GM19043 (cell line): ENCODE data around the gene FLG2.

Source experiments
- ATAC-seq: cut with Tn5 transposase; IDR thresholded peaks from one replicate; pipeline ENCODE4 v1.9.1; 2021; ENCODE audit warnings: low read depth; ENCODE audit not compliant: unreplicated experiment

The FLG2 gene

GRCh38 chr1:152359906-152360305 is at the start of gene FLG2:
TSS of gene FLG2 (minus strand) at chr1:152360006. CDS start at chr1:152358884, 1,122 bp downstream.
- ATAC-seq, result no peak

GRCh38 chr1:152408664-152409063 is 48.9 kb upstream of the FLG2 start:
- no peak for ATAC-seq

- ATAC-seq, result no peak
Observed at GRCh38 chr1:152398812-152399698, 39.2 kb upstream of the FLG2 start.

- ATAC-seq, result no peak
Observed at GRCh38 chr1:152397474-152397873, 37.7 kb upstream of the FLG2 start.

- no peak for ATAC-seq
Observed at GRCh38 chr1:152394151-152394550, 34.3 kb upstream of the FLG2 start.

- no peak for ATAC-seq
Observed at GRCh38 chr1:152392909-152393308, 33.1 kb upstream of the FLG2 start.

GRCh38 chr1:152388889-152389288 is 29.1 kb upstream of the FLG2 start:
- no peak for ATAC-seq

GRCh38 chr1:152386940-152387339 is 27.1 kb upstream of the FLG2 start:
- ATAC-seq, result no peak

GRCh38 chr1:152380932-152381331 is 21.1 kb upstream of the FLG2 start:
- no peak for ATAC-seq

GRCh38 chr1:152374451-152374850 is 14.6 kb upstream of the FLG2 start:
- no peak for ATAC-seq

- no peak for ATAC-seq
Observed at GRCh38 chr1:152372672-152373071, 12.9 kb upstream of the FLG2 start.

- ATAC-seq, result no peak
Observed at GRCh38 chr1:152367436-152367835, 7.6 kb upstream of the FLG2 start.

GRCh38 chr1:152356736-152357135 is 3.1 kb downstream of the FLG2 start:
- ATAC-seq, result no peak

- no peak for ATAC-seq
Observed at GRCh38 chr1:152349611-152350010, 10.2 kb downstream of the FLG2 start.

GRCh38 chr1:152348447-152348846 is 11.4 kb downstream of the FLG2 start:
- no peak for ATAC-seq

GRCh38 chr1:152347116-152347728 is 12.6 kb downstream of the FLG2 start:
- no peak for ATAC-seq

- no peak for ATAC-seq
Observed at GRCh38 chr1:152344438-152344837, 15.4 kb downstream of the FLG2 start.

- ATAC-seq, result no peak
Observed at GRCh38 chr1:152343006-152343405, 16.8 kb downstream of the FLG2 start.

- no peak for ATAC-seq
Observed at GRCh38 chr1:152335399-152335798, 24.4 kb downstream of the FLG2 start.

GRCh38 chr1:152328801-152329391 is 30.9 kb downstream of the FLG2 start:
- ATAC-seq, result no peak

- no peak for ATAC-seq
Observed at GRCh38 chr1:152325111-152325510, 34.7 kb downstream of the FLG2 start, which contains the start of gene FLG. TSS of gene FLG (minus strand) at chr1:152325239. CDS start at chr1:152315456, 9,783 bp downstream.
